NCI-H2171 treated with DMSO at 0.1 percent for 48 hours (cell line): ENCODE measurements around the gene ASAP3.

ENCODE experiments used
- DNase-seq: peaks from one replicate; lab custom pipeline; 2025; lab: John Stamatoyannopoulos, UW

The ASAP3 gene

GRCh38 chr1:23449306-23449705, 34.7 kb downstream of the ASAP3 start:
- peak; percentile 59 for DNase-seq

GRCh38 chr1:23448846-23449245, 35.1 kb downstream of the ASAP3 start:
- no peak for DNase-seq

DNA sequence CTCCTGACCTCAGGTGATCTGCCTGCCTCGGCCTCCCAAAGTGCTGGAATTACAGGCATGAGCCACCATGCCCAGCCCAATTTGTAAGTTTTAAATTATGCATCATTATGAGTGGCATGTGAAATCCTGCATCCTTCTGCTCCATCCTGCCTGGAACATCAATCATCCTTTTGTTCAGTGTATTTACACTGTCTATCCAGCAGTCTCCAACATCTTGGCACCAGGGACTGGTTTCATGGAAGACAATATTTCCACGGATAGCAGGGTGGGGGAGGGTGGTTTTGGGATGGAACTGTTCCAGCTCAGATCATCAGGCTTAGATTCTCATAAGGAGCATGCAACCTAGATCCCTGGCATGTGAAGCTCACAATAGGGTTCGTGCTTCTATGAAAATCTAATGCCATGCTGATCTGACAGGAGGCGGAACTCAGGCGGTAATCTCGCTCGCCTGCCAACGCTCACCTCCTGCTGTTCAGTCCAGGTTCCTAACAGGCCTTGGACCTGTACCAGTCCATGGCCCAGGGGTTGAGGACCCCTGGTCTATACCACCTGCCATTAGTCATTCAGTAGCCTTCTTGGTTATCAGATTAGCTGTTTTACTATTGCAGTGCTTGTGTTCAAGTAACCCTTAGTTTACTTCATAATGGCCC, 37.2 kb downstream of the ASAP3 start:
- DNase-seq: no peak

DNA sequence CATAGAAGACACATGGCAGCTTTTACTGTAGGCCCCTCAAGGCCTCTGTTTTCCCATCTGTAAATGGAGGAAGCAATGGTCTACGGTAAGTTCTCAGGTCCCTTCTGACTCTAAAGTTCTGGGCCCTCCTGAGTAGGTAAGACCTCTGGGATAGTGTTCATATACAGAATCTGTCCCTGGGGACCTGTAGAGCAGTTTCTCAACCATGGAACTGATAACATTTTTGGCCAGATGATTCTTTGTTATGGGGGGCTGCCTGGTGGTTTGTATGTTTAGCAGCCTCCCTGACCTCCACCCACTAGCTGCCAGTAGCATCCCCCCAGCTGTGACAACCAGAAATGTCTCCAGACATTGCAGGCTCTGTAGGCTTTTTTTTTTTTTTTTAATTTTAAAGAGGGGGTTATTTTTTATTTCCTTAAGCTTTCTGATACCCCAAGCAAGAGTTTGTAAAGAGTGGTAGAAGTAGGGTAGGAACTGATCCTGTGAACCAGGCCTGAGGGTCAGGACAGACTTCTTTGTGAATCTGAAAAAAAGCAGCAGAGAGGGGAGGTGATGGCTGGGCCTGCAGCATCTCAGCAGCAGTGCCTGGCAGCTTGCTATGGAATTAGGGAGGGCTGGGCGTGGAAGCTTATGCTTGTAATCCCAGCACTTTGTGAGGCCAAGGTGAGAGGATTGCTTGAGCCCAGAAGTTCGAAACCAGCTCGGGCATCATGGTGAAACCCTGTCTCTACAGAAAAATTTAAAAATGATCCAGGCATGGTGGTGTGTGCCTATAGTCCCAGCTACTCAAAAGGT, 39.2 kb downstream of the ASAP3 start:
- no peak for DNase-seq

DNA sequence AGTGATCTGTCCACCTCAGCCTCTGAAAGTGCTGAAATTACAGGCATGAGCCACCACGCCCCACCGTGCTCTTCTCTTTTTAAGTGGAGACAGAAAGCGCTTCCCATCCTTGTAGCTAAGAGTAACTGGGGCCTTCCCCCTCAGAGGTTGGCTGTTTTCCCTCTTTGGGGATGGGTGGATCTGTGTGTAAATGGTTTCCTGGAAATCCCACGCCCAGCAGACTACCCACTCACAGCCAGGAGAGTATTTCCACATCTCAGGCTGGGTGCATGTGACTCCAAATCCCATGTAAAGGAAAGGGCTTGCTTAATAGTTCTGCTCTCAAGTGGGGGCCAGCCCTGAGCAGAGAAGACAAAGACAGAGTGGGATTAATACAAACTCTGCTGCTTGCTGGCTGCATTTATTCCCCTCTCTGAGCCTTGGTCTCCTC, 39.9 kb downstream of the ASAP3 start:
- DNase-seq: no peak

GRCh38 chr1:23442751-23443150, 41.2 kb downstream of the ASAP3 start:
- DNase-seq: no peak

DNA sequence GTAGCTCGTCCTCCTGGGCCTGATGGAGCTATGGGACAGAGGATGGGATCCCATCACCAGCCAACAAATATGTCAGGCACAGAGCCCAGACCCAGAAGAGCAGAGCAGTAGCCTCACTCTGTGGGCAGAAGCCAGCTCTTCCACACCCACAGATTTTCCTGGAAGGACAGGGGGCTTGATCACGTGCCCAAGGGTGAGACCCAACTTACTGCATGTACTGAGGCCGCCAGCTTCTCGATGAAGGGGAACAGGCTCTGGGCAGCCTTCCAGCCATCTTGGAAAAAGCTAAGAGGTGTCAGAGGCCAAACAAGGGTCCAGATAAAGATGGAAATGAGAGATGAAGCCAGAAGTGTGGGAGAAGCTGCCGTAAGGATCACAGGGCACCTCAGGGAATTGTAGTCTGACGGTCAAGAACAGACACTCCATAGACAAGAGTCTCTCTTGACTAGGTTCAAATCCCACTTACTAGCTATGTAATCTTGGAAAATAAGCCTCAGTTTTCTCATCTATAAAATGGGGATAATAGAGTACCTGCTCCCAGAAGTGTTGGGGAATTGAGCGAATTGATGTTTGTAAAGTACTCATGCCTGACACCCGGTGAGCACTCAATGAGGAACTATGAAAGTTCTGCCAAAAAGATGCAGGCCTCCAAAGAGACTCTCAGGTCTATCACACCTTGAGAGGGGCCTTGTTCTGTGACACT, 42.4 kb downstream of the ASAP3 start:
- DNase-seq: no peak

- no peak for DNase-seq
Observed at GRCh38 chr1:23438545-23438944, 45.4 kb downstream of the ASAP3 start.

DNA sequence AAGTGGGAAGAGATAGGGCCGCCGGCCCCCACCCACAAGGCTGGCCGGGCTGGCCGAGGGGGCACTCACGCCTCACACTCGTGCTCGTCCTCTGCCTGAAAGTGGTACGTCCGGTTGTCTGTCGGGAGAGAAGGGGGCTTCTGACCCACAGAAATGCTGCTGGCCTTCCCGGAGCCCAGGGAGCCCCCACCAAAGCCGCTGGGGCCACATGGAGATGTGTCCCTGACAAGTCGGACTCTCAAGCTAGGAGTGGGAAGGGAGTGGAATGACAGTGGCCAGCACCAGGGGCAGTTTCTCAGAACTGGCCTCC, 46.7 kb downstream of the ASAP3 start:
- DNase-seq: no peak

DNA sequence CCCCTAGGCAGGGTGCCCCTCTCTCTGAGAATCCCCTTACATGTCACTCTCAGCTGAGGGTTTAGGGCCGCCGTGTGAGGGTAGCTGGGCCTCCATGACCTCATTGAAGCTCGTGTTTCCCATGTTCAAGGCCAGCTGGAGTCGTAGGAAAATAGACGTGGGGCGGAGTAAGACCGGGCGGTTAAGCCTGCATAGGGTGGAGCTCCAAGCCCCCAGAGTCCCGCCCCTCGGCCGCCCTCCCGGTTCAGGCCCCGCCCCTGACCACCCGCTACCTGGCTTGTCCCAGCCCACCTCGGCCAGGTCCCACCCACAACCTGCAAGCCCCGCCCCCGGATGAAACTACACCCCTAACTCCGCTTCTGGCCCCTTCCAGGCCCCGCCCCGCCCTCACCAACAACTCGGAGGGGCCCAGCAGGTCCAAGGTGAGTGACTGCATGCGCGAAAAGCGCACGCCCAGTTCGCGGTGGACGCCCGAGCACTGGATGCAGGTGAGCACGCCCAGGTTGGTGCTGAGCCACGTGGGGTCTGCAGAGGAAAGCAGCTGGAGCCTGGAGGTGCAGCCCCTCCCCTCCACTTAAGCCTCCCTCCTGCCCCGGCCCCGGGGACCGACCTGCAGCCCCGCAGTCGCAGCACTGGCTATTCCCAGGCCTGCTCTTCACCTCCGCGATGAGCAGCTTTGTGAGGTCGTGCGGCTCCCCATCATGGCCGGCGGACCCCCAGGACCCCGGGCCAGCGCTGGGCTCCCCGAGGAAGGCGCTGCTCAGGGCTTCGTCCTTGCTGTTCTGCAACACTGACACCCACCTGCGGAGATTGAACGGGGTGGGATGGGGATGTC, 47.2 kb downstream of the ASAP3 start:
- DNase-seq: no peak

- no peak for DNase-seq
Observed at GRCh38 chr1:23434260-23434775, 49.7 kb downstream of the ASAP3 start.

- no peak for DNase-seq
Observed at GRCh38 chr1:23433122-23433521, 50.9 kb downstream of the ASAP3 start.

DNA sequence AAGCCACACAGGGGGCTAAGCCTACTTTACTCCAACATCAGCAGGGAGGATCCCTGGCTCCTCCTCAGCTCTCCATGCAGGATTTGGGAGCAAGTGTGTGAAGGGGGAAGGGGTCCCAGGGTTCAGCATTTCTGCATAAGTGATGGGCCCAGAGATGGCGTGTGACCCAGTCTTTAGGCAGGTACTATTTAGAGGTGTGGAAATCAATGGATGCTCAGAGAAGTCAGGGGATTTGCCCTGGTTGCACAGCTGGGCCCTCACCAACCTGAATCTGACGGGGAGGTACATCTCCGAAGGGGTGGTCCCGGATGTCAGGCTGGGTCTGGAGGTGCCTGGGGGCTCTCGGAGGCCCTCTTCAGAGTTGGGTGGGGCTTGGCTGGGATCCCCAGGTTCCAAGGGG, 52.5 kb downstream of the ASAP3 start:
- no peak for DNase-seq

- DNase-seq: no peak
Observed at GRCh38 chr1:23430803-23431202, 53.2 kb downstream of the ASAP3 start.

DNA sequence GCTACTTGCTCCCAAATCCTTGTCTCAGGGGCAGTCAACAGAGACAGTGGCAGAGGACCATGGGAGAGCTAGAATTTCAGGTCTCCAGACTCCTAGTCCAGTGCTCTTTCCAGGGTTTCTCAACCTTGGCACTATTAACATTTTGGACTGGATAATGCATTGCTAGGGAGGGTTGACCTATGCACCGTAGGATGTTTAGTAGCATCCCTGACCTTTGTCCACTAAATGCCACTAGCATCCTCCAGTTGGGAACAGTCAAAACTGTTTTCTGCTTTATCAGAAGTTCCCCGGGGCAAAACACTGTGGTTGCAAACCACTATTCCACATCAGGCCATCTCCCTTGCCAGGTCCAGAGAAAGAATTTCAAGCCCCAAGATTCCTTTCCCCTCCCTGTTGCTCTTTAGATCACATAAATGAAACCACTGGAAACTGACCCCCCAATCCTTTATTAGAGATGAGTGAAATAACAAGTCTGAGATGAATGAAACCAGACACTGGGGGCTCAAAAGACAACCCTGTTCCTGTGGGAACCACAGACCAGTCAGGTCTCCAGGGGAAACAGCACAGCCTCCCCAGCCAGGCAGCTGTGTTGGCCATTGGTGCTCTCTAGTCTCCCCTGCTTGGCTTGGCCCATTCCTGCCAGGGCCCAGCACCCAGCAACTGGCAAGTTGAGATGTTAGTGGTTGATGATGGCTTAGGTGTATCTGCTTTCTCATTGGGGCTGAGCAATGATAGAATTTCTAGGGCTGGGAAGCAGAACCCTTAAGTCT, 55.7 kb downstream of the ASAP3 start:
- no peak for DNase-seq

- no peak for DNase-seq
Observed at GRCh38 chr1:23427550-23427949, 56.4 kb downstream of the ASAP3 start.

- no peak for DNase-seq
Observed at GRCh38 chr1:23426828-23427227, 57.2 kb downstream of the ASAP3 start.

DNA sequence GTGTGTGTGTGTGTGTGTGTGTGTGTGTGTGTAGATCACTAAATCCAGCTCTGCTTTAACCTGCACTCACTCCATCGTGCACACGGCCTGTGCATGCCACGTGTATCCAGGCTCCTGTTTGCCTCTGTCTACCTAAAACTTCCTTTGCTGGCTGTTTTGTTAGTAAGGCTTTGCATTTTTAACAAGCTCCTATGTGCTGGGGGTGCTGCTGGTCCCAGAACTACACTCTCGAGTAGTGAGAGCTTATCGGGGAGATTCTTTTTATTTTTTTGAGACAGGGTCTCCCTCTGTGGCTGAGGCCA, 58.8 kb downstream of the ASAP3 start:
- DNase-seq: no peak

- peak; percentile 55 for DNase-seq
Observed at GRCh38 chr1:23424293-23425192, 59.4 kb downstream of the ASAP3 start, which contains the start of gene TCEA3. TCEA3 (minus strand) TSS chr1:23424748; CDS start chr1:23424633, 115 bp downstream.
